Cerebellar cortex (tissue), 1 donor: Measurements from ENCODE around the gene FXYD3.

ENCODE experiments used
- DNase-seq: peaks from one replicate; pipeline ENCODE4 v3.0.0-alpha.2; 2015; ENCODE audit warnings: low spot score

FXYD3 gene

DNA sequence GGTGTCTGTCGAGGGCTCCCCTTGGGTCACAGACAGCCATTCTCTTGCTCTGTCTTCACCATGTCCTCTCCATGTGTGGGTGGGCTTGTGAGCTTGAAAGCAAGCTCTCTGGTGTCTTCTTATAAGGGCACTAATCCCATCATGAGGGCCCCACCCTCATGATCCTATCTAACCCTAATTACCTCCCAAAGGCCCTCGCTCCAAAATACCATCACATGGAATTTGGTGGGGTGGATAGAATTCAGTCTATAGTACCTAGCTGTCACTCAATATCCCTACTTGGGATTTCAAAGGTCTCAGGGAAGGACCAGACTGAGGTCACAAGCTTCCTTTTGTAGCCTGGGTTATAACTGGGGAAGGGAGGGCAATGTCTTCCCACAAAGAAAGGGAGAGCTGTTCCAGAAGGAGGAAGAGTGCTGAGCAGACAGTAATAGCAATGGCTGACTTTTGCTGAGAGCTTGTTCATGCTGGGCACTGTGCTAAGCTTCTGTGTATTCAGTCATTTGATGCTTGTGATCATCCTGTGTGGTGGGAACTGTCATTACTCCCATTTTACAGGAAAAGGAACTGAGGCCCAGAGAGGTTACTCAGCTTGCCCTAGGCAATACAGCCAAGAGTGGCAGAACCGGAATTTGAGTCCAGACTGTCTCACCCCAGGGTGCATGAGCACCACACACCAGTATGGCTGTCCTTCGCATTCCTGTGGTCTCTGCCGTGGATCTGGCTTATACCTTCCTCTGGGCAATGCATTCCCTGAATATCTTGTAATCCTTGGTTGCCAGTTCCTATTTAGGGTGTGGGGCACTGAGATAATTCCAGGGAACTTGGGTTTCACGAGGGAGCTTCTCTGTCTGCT, 47.1 kb downstream of the FXYD3 start:
- no peak for DNase-seq

DNA sequence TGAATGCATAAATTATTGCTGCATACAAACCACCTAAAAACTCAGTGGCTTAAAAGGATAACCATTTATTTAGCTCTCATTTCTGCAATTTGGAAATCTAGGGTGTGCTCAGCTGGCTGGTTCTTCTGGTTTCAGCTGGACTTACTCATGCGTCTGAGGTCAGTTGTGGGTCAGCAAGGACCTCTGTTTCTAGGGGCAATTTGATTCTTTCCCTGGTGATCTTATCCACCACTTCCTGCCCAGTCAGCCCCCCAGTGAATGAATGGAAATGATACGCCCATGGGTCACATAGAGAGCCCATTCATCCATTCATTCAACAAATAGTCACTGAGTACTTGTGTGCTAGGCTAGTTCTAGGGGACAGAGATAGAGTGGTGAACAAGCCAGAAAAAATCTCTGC, 48.8 kb downstream of the FXYD3 start:
- no peak for DNase-seq

DNA sequence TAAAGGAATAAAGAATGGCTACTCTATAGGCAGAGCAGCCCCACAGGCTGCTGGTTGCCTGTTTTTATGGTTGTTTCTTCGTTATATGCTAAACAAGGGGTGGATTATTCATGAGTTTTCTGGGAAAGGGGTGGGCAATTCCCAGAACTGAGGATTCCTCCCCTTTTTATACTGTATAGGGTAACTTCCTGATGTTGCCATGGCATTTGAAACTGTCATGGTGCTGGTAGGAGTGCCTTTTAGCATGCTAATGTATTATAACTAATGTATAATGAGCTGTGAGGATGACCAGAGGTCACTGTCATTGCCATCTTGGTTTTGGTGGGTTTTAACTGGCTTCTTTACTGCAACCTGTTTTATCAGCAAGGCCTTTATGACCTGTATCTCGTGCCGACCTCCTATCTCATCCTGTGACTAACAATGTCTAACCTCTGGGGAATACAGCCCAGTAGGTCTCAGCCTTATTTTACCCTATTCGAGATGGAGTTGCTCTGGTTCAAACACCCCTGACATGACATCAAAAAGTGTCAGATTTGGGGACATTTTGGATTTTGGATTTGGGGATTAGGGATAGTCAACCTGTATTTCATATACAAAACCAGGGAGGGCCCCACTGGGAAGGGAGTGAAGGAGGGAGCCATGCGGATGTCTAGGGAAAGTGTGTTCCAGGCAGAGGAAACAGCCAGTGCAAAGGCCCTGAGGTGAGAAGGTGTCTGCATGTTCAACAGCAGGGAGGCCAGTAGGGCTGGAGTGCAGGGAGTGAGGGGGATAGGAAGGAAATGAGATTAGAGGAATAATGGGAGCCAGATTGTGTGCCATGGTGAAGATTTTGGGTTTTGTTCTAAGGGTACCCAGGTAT, 49.8 kb downstream of the FXYD3 start:
- DNase-seq = no peak

DNA sequence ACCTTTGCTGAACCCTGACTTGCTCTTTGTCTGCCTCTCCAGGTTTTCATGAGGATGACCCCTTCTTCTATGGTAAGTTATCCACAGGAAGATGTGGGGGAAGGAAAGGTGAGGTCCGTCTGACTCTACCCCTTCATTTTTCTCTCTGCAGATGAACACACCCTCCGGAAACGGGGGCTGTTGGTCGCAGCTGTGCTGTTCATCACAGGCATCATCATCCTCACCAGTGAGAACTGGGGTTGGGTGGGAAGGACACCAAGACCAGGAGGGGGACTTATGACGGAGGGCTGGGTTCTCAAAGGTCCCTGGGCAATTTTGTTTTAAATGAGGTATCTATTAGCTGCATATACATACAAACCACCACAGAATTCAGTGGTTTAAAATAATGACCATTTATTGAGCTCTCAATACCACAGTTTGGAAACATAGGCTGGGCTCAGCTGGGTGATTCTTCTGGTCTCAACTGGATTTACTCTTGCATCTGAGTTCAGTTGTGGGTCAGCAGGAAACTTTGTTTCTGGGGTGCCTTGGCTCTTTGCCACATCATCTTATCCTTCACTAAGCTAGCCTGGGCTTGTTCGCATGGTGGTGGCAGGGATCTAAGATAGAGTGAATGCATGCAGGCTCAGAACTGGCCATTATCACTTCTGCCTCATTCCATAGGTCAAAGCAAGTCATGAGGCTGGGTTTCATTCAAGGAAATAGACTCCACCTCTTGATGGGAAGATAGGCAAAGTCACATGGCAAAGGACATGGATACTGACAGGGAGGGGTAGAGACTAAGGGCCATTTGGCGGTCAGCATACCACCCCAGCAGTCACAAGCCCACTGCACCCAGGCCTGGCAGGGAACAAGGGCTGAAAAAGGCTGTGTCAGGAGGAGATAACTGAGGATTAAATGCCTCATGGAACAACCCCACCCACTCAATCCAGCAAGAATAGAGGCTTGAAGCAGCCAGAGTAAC, 50.8 kb downstream of the FXYD3 start:
- no peak for DNase-seq

DNA sequence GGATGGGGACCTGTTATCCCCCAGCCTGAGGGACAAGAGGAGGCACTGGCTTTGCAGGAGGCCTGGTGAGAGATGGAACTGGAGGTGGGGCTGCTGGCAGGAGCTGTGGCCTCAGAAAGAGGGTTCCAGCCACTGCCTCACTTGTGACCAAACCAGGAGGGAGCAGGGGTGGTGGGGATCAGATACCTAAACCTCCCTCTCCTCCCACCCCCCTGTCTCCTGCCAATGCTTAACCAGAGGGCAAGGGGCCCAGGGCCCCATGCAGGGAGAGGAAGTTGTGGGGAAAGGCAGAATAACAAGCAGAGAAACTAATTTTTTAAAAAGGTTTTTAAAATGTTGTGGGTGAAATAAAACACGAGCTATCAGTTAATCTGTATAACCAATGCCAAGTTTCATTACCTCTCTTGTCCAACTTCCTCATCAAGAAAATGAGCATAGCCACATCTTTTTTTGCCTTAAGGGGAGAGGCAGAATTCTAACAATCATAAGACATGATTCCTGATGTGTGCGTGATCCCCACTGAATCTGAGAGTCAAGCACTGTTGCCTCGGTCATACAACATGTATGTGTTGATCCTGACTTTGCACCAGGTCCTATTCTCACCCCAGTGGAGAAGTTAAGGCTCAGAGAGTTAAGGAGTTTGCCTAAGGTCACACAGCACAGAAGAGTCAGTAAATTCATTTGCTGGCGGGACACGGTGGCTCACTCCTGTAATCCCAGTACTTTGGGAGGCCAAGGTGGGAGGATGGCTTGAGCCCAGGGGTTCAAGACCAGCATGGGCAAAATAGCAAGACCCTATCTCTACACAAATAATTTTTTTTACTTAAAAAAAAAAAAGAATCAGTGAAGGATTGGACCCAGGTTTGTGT, 51.9 kb downstream of the FXYD3 start:
- DNase-seq = no peak

DNA sequence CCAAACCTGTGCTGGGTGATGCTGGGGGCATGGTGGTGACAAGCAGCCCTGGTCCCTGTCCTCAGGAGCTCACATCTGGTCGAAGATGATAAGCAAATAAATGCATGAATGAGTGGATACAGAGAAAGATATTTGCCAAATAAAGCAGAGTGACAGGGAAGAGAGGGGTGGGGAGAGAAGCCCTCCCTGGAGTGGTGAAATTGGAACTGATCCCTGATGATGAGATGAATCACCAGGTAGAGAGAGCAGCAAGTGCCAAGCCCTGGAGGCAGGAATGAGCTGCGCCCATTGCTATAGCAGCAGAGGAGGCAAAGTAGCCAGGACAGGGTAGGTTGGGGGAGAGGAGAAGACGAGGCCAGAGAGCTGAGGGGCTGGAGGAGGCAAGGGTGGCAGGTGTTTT, 52.6 kb downstream of the FXYD3 start:
- no peak for DNase-seq

DNA sequence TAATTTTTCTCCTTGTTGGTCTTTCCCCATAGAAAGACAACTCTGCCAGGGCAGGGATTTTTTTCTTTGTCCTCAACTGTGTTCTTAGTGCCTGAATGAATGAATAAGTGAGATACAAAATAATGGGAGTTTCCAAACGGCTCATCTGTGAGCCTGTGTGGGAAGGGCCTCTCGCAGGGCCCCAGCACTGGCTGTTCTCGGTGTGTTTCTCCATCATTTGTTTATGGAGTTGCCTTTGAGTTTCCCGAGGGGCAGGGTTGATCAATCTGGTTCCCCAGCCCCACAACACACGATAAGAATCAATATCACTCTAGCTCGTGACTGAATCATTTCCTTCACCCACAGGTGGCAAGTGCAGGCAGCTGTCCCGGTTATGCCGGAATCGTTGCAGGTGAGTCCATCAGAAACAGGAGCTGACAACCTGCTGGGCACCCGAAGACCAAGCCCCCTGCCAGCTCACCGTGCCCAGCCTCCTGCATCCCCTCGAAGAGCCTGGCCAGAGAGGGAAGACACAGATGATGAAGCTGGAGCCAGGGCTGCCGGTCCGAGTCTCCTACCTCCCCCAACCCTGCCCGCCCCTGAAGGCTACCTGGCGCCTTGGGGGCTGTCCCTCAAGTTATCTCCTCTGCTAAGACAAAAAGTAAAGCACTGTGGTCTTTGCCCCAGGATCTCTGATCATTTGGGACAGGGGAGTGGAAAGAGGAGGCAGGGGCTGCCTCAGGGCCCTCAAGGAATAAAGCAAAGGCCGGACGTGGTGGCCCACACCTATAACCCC, 53.8 kb downstream of the FXYD3 start:
- no peak for DNase-seq

DNA sequence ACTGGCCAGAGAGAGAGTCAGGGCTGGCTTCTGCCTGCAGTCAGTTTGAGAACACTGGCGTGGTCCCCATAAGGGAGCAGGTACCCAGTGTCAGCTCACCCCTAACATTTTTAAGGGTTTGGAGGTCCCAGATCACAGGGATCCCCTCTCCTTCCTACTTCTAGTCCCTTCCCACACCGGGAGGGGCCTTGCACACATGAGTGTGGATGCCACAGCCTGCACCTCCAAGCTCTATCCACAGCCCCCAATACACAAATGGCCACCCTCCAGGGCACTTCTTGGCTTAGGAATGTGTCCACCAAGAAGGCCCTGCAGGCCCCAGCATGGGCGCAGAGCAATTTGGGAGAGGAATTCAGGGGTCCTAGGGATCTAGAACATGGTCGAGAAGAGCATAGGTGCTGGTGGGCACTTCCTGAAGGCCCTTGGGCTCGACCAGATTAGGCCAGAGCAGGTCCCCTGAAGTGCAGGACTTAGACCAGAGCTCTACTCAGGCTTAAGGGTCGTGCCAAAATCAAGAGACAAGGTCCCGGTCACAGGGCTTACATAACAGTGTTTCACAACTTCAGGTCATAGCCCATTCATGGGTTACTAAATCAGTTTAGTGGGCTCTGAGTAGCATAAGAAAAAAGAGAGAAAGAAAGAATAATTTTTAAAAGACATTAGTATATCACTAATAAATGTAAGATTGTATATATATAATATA, 54.9 kb downstream of the FXYD3 start:
- DNase-seq = no peak

DNA sequence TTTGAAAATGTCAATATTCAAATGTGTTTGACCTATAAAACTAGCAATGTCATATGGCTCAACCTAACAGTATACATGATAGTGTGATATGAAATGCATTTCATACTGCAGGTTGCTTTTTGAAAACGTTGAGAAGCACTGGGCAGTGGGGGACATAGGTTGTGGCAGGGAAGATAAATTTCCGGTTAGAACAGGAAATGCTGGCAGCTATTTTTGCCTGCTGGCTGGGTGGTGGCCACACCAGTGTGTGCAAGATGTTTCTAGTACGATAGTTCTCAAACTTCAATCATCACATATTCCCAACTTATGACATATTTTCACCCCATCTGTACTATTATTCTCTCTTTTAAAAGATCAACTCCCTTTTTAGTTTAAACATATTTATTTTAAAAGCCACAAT, 56.1 kb downstream of the FXYD3 start:
- DNase-seq = no peak
